GM23338 (cell line): ENCODE data around the gene ZNF366.

Experiments
- JUNB ChIP-seq: IDR thresholded peaks from one replicate; pipeline ENCODE4 v1.6.1; 2016; ENCODE audit warnings: antibody characterized with exemption; ENCODE audit not compliant: unreplicated experiment
- REST ChIP-seq: IDR thresholded peaks from one replicate; pipeline ENCODE4 v1.6.1; 2018; ENCODE audit warnings: antibody characterized with exemption; ENCODE audit not compliant: unreplicated experiment
- TF ChIP-seq, protein P1 (sequence below), 2 experiments: fragments of 200-600 bp in 1 of 2; sonication (generic) in 1 of 2; conservative IDR thresholded peaks; 2 replicates each; pipeline versions ENCODE4 v1.5.1 to v1.6.1; 2016 to 2017; ENCODE audit warnings: antibody characterized with exemption in 2 of 2, low read depth in 2 of 2, mild to moderate bottlenecking in 2 of 2, moderate library complexity in 1 of 2

DNA sequence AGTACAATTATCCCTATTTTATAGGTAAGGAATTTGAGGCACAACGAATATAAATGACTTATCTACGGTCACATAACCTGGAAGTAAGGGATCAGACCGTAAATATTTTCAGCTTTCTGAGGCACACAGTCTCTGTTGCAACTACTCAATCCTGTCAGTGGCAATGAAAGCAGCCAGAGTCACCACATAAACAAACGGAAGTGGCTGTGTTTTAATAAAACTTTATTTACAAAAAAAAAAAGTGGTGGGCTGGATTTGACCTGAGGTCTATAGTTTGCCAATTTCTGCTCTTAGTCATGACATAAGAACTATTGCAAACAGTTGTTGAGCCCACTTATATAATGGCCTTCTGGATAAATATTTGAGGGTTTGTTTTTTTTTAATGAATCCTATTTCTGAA is 29.6 kb downstream of the ZNF366 start:
- TF ChIP-seq, protein P1, sequence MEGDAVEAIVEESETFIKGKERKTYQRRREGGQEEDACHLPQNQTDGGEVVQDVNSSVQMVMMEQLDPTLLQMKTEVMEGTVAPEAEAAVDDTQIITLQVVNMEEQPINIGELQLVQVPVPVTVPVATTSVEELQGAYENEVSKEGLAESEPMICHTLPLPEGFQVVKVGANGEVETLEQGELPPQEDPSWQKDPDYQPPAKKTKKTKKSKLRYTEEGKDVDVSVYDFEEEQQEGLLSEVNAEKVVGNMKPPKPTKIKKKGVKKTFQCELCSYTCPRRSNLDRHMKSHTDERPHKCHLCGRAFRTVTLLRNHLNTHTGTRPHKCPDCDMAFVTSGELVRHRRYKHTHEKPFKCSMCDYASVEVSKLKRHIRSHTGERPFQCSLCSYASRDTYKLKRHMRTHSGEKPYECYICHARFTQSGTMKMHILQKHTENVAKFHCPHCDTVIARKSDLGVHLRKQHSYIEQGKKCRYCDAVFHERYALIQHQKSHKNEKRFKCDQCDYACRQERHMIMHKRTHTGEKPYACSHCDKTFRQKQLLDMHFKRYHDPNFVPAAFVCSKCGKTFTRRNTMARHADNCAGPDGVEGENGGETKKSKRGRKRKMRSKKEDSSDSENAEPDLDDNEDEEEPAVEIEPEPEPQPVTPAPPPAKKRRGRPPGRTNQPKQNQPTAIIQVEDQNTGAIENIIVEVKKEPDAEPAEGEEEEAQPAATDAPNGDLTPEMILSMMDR (conservative IDR thresholded peaks at IDR 0.05; ENCODE audit: low read depth in 2 of 2) = no peak
- TF ChIP-seq REST = no peak
- no peak for TF ChIP-seq JUNB
